IMR-90 (cell line): Measurements from ENCODE around the gene ATG101. TPM values are rescaled to one million over a fixed set of nuclear protein-coding genes. Genes with fewer than 3 reads are reported as not detected.

Source experiments
- ATAC-seq: fragments of 200-7000 bp; cut with Tn5 transposase; 2 replicates; pipeline ENCODE4 v1.9.1; 2020; ENCODE audit warnings: low read depth, mild to moderate bottlenecking, moderate library complexity
- BruUV-seq: library from RNA; stranded (reverse); fragments of 400-500 nt; replicated peaks from 2 replicates; lab custom pipeline; 2021; lab: Mats Ljungman, UMichigan
- CTCF ChIA-PET: fragments of 300-600 bp; formaldehyde crosslinking; extraction: SDS; loops from one replicate; lab custom pipeline; 2021; ENCODE audit warnings: antibody characterized with exemption; lab: Yijun Ruan, JAX
- POLR2A ChIA-PET: fragments of 300-600 bp; sonication (Branson Sonifier 250); formaldehyde crosslinking; loops from one replicate; lab custom pipeline; 2022; ENCODE audit warnings: antibody characterized with exemption; ENCODE audit not compliant: unreplicated experiment; lab: Charles Lee
- DNase-seq: peaks from one replicate; pipeline ENCODE4 v3.0.0; 2013
- H2AFZ ChIP-seq: replicated peaks from 2 replicates; pipeline ENCODE3; 2013; ENCODE audit warnings: low read length, mild to moderate bottlenecking; ENCODE audit not compliant: poor library complexity
- H2AK5ac ChIP-seq: 2 replicates; pipeline ENCODE4 v1.6.1; 2013; ENCODE audit warnings: low read depth, low read length, inconsistent platforms
- H2AK9ac ChIP-seq: replicated peaks from 2 replicates; pipeline ENCODE3; 2013; ENCODE audit warnings: mild to moderate bottlenecking, low read depth, low read length, moderate library complexity; ENCODE audit not compliant: poor library complexity
- H2BK120ac ChIP-seq: 2 replicates; pipeline ENCODE4 v1.6.1; 2013; ENCODE audit warnings: low read depth, low read length, inconsistent platforms
- H2BK15ac ChIP-seq: 3 replicates; pipeline ENCODE4 v1.6.1; 2013; ENCODE audit warnings: low read depth, low read length, inconsistent platforms
- H2BK20ac ChIP-seq: 2 replicates; pipeline ENCODE4 v1.6.1; 2013; ENCODE audit warnings: low read depth, mild to moderate bottlenecking, inconsistent platforms, low read length, moderate library complexity
- H2BK5ac ChIP-seq: 2 replicates; pipeline ENCODE4 v1.6.1; 2013; ENCODE audit warnings: mild to moderate bottlenecking, low read depth, low read length, inconsistent platforms; ENCODE audit not compliant: poor library complexity, severe bottlenecking
- H3K14ac ChIP-seq: replicated peaks from 2 replicates; pipeline ENCODE4 v1.6.1; 2013; ENCODE audit warnings: low read depth, low read length, inconsistent platforms
- H3K18ac ChIP-seq: 2 replicates; pipeline ENCODE4 v1.6.1; 2013; ENCODE audit warnings: low read depth, low read length, control low read depth
- H3K23ac ChIP-seq: 2 replicates; pipeline ENCODE4 v1.6.1; 2013; ENCODE audit warnings: low read depth, low read length, inconsistent platforms
- H3K27ac ChIP-seq: 2 replicates; pipeline ENCODE4 v1.5.1; 2013; ENCODE audit warnings: mild to moderate bottlenecking, control low read depth, low read length; ENCODE audit not compliant: insufficient read depth
- H3K27me3 ChIP-seq: 2 replicates; pipeline ENCODE4 v1.6.1; 2013; ENCODE audit warnings: low read length; ENCODE audit not compliant: control insufficient read depth, insufficient read depth
- H3K36me3 ChIP-seq: 2 replicates; pipeline ENCODE4 v1.6.1; 2013; ENCODE audit warnings: low read length, mixed read lengths; ENCODE audit not compliant: control insufficient read depth, insufficient read depth
- H3K4ac ChIP-seq: 2 replicates; pipeline ENCODE4 v1.6.1; 2013; ENCODE audit warnings: low read depth, low read length, inconsistent platforms
- H3K4me1 ChIP-seq: 2 replicates; pipeline ENCODE4 v1.6.1; 2013; ENCODE audit warnings: low read length, mixed read lengths; ENCODE audit not compliant: control insufficient read depth, insufficient read depth
- H3K4me2 ChIP-seq: 2 replicates; pipeline ENCODE4 v1.6.1; 2013; ENCODE audit warnings: low read depth, mild to moderate bottlenecking, control low read depth, low read length, moderate library complexity
- H3K4me3 ChIP-seq: 2 replicates; pipeline ENCODE4 v1.5.1; 2013; ENCODE audit warnings: low read depth, mild to moderate bottlenecking, control low read depth, low read length, moderate library complexity; ENCODE audit not compliant: insufficient read depth
- H3K56ac ChIP-seq: 2 replicates; pipeline ENCODE4 v1.6.1; 2013; ENCODE audit warnings: low read length, inconsistent platforms; ENCODE audit not compliant: insufficient read depth; ENCODE audit errors: extremely low read depth
- H3K79me1 ChIP-seq, 2 experiments: 2 replicates each; pipeline ENCODE4 v1.6.1; 2013; ENCODE audit warnings: low read length in 2 of 2, inconsistent platforms in 1 of 2, low read depth in 1 of 2
- H3K9ac ChIP-seq: 2 replicates; pipeline ENCODE4 v1.6.1; 2013; ENCODE audit warnings: low read depth, low read length, control low read depth
- H3K9me1 ChIP-seq: 2 replicates; pipeline ENCODE4 v1.6.1; 2013; ENCODE audit warnings: low read length, inconsistent platforms; ENCODE audit not compliant: insufficient read depth
- H3K9me3 ChIP-seq: 2 replicates; pipeline ENCODE4 v1.6.1; 2013; ENCODE audit warnings: low read length; ENCODE audit not compliant: control insufficient read depth, insufficient read depth
- H4K20me1 ChIP-seq: 2 replicates; pipeline ENCODE4 v1.6.1; 2013; ENCODE audit warnings: low read length, inconsistent platforms; ENCODE audit not compliant: insufficient read depth
- H4K5ac ChIP-seq: 2 replicates; pipeline ENCODE4 v1.6.1; 2013; ENCODE audit warnings: mild to moderate bottlenecking, low read depth, low read length, control low read depth
- H4K8ac ChIP-seq, 2 experiments: 2 replicates each; pipeline ENCODE4 v1.6.1; 2013; ENCODE audit warnings: low read depth in 2 of 2, low read length in 2 of 2, control low read depth in 1 of 2, inconsistent platforms in 1 of 2
- H4K91ac ChIP-seq: 2 replicates; pipeline ENCODE4 v1.6.1; 2013; ENCODE audit warnings: low read depth, low read length, inconsistent platforms; ENCODE audit not compliant: insufficient read depth
- BHLHE40 ChIP-seq: fragments of 150-350 bp; IDR thresholded peaks from 2 replicates; pipeline ENCODE4 v1.6.1; 2016; ENCODE audit warnings: mild to moderate bottlenecking, low read depth, low read length
- CHD1 ChIP-seq: IDR thresholded peaks from 2 replicates; pipeline ENCODE4 v1.6.1; 2012; ENCODE audit warnings: low read depth, low read length, improper control_type of control experiment
- ELK1 ChIP-seq: fragments of 150-350 bp; IDR thresholded peaks from 2 replicates; pipeline ENCODE4 v1.6.1; 2016; ENCODE audit warnings: low read depth, mild to moderate bottlenecking, low read length, moderate library complexity, borderline replicate concordance
- FOS ChIP-seq: fragments of 150-350 bp; IDR thresholded peaks from 2 replicates; pipeline ENCODE4 v1.6.1; 2016; ENCODE audit warnings: low read depth, low read length
- MXI1 ChIP-seq: IDR thresholded peaks from 2 replicates; pipeline ENCODE4 v1.6.1; 2012; ENCODE audit warnings: low read depth, mild to moderate bottlenecking, low read length, moderate library complexity, borderline replicate concordance
- NFE2L2 ChIP-seq: fragments of 150-350 bp; IDR thresholded peaks from 2 replicates; pipeline ENCODE4 v1.6.1; 2016; ENCODE audit warnings: low read depth, mild to moderate bottlenecking, low read length
- POLR2A ChIP-seq: IDR thresholded peaks from 2 replicates; pipeline ENCODE4 v1.6.1; 2012; ENCODE audit warnings: mild to moderate bottlenecking, low read depth, low read length
- RAD21 ChIP-seq: IDR thresholded peaks from 2 replicates; pipeline ENCODE4 v1.6.1; 2012; ENCODE audit warnings: low read length, improper control_type of control experiment
- SMC3 ChIP-seq: fragments of 150-350 bp; IDR thresholded peaks from 2 replicates; pipeline ENCODE4 v1.6.1; 2016; ENCODE audit warnings: low read depth, mild to moderate bottlenecking, antibody characterized with exemption, low read length, moderate library complexity
- USF2 ChIP-seq: fragments of 150-350 bp; IDR thresholded peaks from 2 replicates; pipeline ENCODE4 v1.6.1; 2017; ENCODE audit warnings: mild to moderate bottlenecking, antibody characterized with exemption, low read length, low read depth
- WGBS, 2 experiments: methylation state at CpG; one replicate each; pipeline versions ENCODE4 v1.1.5 to v1.1.7; 2013; ENCODE audit warnings: missing lambda C conversion rate in 2 of 2; ENCODE audit not compliant: insufficient read length in 1 of 2; ENCODE audit errors: extremely low coverage in 2 of 2; 5-methylcytosine and 5-hydroxymethylcytosine counted together
- dilution Hi-C: fragments of 300-500 bp; cut with HindIII; formaldehyde crosslinking; loops from one replicate; pipeline ENCODE4 v1.14.3; 2018; ENCODE audit warnings: low sequenced_read_pairs; ENCODE audit not compliant: unreplicated experiment
- in situ Hi-C: fragments of 300-500 bp; cut with MboI; formaldehyde crosslinking; loops from 3 replicates; pipeline ENCODE4 v1.14.3; 2019; ENCODE audit warnings: low sequenced_read_pairs, inconsistent platforms, mixed read lengths
- intact Hi-C: fragments of 100-400 bp; cut with micrococcal nuclease; formaldehyde crosslinking; loops from 2 replicates; pipeline ENCODE4 v1.10.0; 2022
- polyA plus RNA-seq, 3 experiments: library from polyadenylated mRNA; depleted of rRNA; stranded (reverse); fragments of >200 nt; gene quantifications; 2 replicates each; pipeline ENCODE4 v1.2.3, GENCODE V29; 2012; ENCODE audit warnings: low replicate concordance in 1 of 3
- total RNA-seq: library from RNA; depleted of rRNA; stranded (reverse); fragments of >200 nt; gene quantifications from 2 replicates; pipeline ENCODE4 v1.2.3, GENCODE V29; 2012

ATG101 gene
- total and polyA plus RNA-seq, 2 of the 4 experiments (the other 2 are of a cell fraction), result 93.9 to 167 TPM

GRCh38 chr12:52046859-52047258 is 22.9 kb upstream of the ATG101 start:
- H2AK9ac ChIP-seq, result no peak overlapping the region
- H2AFZ ChIP-seq, result no peak overlapping the region
- no peak overlapping the region for H3K27ac ChIP-seq
- CTCF ChIA-PET, result no interaction called here
- H3K9ac ChIP-seq, result no peak overlapping the region
- POLR2A ChIA-PET, result no interaction called here
- H3K4me2 ChIP-seq, result no peak overlapping the region
- no peak overlapping the region for H2BK120ac ChIP-seq
- H2BK5ac ChIP-seq, result no peak overlapping the region
- dilution Hi-C loops (no loop called here), intact Hi-C loops (no loop called here), in situ Hi-C loops (no loop called here)
- H3K27me3 ChIP-seq, result no peaks in the 10 kb centered on the region
- no peak overlapping the region for H4K8ac ChIP-seq
- peaks cover 7% of the 10 kb centered on the region for H3K4me1 ChIP-seq
- H3K4ac ChIP-seq, result no peak overlapping the region
- ATAC-seq (no peak), DNase-seq (no peak)
- H3K23ac ChIP-seq, result no peak overlapping the region
- peaks cover 12% of the 10 kb centered on the region for H4K20me1 ChIP-seq
- H3K9me3 ChIP-seq, result no peaks in the 10 kb centered on the region
- no peak overlapping the region for H2AK5ac ChIP-seq
- no peak overlapping the region for H4K5ac ChIP-seq
- no peak overlapping the region for H2BK15ac ChIP-seq
- no peak overlapping the region for H4K91ac ChIP-seq
- peaks cover 3% of the 10 kb centered on the region; the same call in 1 of the 2 replicates for H3K36me3 ChIP-seq
- H3K56ac ChIP-seq, result no peak overlapping the region
- WGBS, 2 experiments, result no CpG with 5 or more reads among the region's 7 CpGs
- H3K9me1 ChIP-seq, result peaks cover 11% of the 10 kb centered on the region; the same call in 1 of the 2 replicates
- H3K18ac ChIP-seq, result no peak overlapping the region
- peaks cover 0 to 69% of the 10 kb centered on the region in 2 experiments; a peak in 2 of 4 replicates for H3K79me1 ChIP-seq
- no peak overlapping the region for H3K14ac ChIP-seq
- no peak overlapping the region for H3K4me3 ChIP-seq
- TF ChIP-seq RAD21 (no peak), POLR2A (no peak), SMC3 (no peak), ELK1 (no peak), USF2 (no peak), MXI1 (no peak), BHLHE40 (no peak), FOS (no peak), CHD1 (no peak), NFE2L2 (no peak)
- no peak overlapping the region for H2BK20ac ChIP-seq
- no TSS peak for BruUV-seq
